MCF 10A (cell line): ENCODE results near the gene TFCP2L1. TPM values are rescaled to one million over a fixed set of nuclear protein-coding genes. Genes with fewer than 3 reads are reported as not detected.

Source experiments
- BruUV-seq: library from RNA; stranded (reverse); fragments of 400-500 nt; replicated peaks from 2 replicates; lab custom pipeline; 2021; lab: Mats Ljungman, UMichigan
- CTCF ChIA-PET: fragments of 300-600 bp; sonication (Branson Sonifier 250); formaldehyde crosslinking; extraction: SDS; loops from one replicate; lab custom pipeline; 2021; ENCODE audit warnings: antibody characterized with exemption, inconsistent platforms; lab: Yijun Ruan, JAX
- POLR2A ChIA-PET: fragments of 300-600, 350-650 bp; sonication (Branson Sonifier 250); formaldehyde crosslinking; extraction: SDS; loops from one replicate; lab custom pipeline; 2020; ENCODE audit warnings: antibody characterized with exemption, inconsistent platforms; lab: Yijun Ruan, JAX
- DNase-seq: peaks from one replicate; pipeline ENCODE4 v3.0.0-alpha.2; 2018; ENCODE audit not compliant: unreplicated experiment
- H3K27ac Mint-ChIP-seq: one replicate; pipeline ENCODE4 v1.8.0; 2022; ENCODE audit warnings: mild to moderate bottlenecking, low read depth, mixed read lengths; ENCODE audit not compliant: unreplicated experiment
- H3K27me3 Mint-ChIP-seq: one replicate; pipeline ENCODE4 v1.8.0; 2022; ENCODE audit warnings: mixed read lengths; ENCODE audit not compliant: insufficient read depth, unreplicated experiment
- H3K36me3 Mint-ChIP-seq: one replicate; pipeline ENCODE4 v1.8.0; 2022; ENCODE audit warnings: mild to moderate bottlenecking, moderate library complexity, mixed read lengths; ENCODE audit not compliant: insufficient read depth, unreplicated experiment
- H3K4me1 Mint-ChIP-seq: one replicate; pipeline ENCODE4 v1.8.0; 2022; ENCODE audit warnings: mixed read lengths; ENCODE audit not compliant: insufficient read depth, unreplicated experiment
- H3K4me3 Mint-ChIP-seq: one replicate; pipeline ENCODE4 v1.8.0; 2022; ENCODE audit warnings: mild to moderate bottlenecking, moderate library complexity, mixed read lengths; ENCODE audit not compliant: unreplicated experiment
- H3K9me3 Mint-ChIP-seq: one replicate; pipeline ENCODE4 v1.8.0; 2022; ENCODE audit warnings: mixed read lengths; ENCODE audit not compliant: unreplicated experiment
- CTCF ChIP-seq: fragments of 200-600 bp; IDR thresholded peaks from one replicate; pipeline ENCODE4 v1.8.0; 2022; ENCODE audit warnings: antibody characterized with exemption, mild to moderate bottlenecking; ENCODE audit not compliant: unreplicated experiment
- intact Hi-C: fragments of 100-400 bp; cut with micrococcal nuclease; formaldehyde crosslinking; loops from 2 replicates; pipeline ENCODE4 v1.14.1; 2022
- total RNA-seq: library from RNA; stranded (reverse); gene quantifications from 2 replicates; pipeline ENCODE4 v1.2.3, GENCODE V29; 2022

The TFCP2L1 gene
- total RNA-seq, 1 experiment from 2014 or later: 22.6 TPM

DNA sequence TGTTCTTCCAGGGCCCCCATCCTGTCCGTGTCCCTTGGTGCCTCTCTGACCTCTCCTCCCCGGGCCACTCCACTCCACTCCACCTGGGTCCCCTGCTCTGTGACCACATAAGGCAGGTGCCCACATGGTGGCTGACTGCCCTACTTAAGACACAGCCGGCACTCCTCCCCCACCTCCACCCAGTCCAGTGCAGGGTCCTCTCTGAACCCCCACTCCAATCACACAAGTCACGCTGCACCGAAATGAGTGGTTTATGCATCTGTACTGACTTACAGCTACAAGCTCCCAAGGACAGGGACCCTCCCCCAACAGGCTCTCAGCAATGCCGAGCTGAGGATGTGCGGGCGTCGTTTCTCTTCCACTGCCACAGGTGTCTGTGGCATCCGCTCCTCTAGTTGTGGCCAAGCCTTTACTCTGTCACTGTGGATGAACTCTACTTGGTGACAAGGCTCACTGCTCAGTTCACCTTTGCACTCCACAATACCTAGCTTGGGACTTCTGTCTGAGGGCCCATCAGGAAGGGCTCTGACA lies 48.3 kb downstream of the TFCP2L1 start:
- peak overlapping the region; percentile 84 for H3K27ac Mint-ChIP-seq
- no peaks in the 10 kb centered on the region for H3K4me1 Mint-ChIP-seq
- POLR2A ChIA-PET: interaction anchor here (0.7 kb wide), 1 partner anchor 8 kb away, joined by 7 read pairs; no protein-coding TSS in a partner anchor
- CTCF ChIA-PET: no interaction called here
- no peak for DNase-seq
- intact Hi-C loops: no loop called here
- H3K9me3 Mint-ChIP-seq: no peaks in the 10 kb centered on the region
- H3K36me3 Mint-ChIP-seq: peaks cover 91% of the 10 kb centered on the region
- TF ChIP-seq CTCF: no peak
- no peak overlapping the region for H3K4me3 Mint-ChIP-seq
- H3K27me3 Mint-ChIP-seq: no peaks in the 10 kb centered on the region
- BruUV-seq: no TSS peak

GRCh38 chr2:121236101-121236640 lies 48.8 kb downstream of the TFCP2L1 start:
- intact Hi-C loops: no loop called here
- peaks cover 91% of the 10 kb centered on the region for H3K36me3 Mint-ChIP-seq
- DNase-seq: no peak
- CTCF ChIA-PET: no interaction called here
- no peak for TF ChIP-seq CTCF
- H3K4me1 Mint-ChIP-seq: no peaks in the 10 kb centered on the region
- H3K27ac Mint-ChIP-seq: peak overlapping the region; percentile 84
- no TSS peak for BruUV-seq
- POLR2A ChIA-PET: no interaction called here
- H3K27me3 Mint-ChIP-seq: no peaks in the 10 kb centered on the region
- H3K4me3 Mint-ChIP-seq: no peak overlapping the region
- H3K9me3 Mint-ChIP-seq: no peaks in the 10 kb centered on the region

- H3K4me1 Mint-ChIP-seq: no peaks in the 10 kb centered on the region
- no peaks in the 10 kb centered on the region for H3K9me3 Mint-ChIP-seq
- POLR2A ChIA-PET: no interaction called here
- no peak overlapping the region for H3K27ac Mint-ChIP-seq
- H3K36me3 Mint-ChIP-seq: peaks cover 91% of the 10 kb centered on the region
- no peak overlapping the region for H3K4me3 Mint-ChIP-seq
- DNase-seq: no peak
- TF ChIP-seq CTCF: no peak
- intact Hi-C loops: no loop called here
- no peaks in the 10 kb centered on the region for H3K27me3 Mint-ChIP-seq
- BruUV-seq: no TSS peak
- CTCF ChIA-PET: no interaction called here
Measured at GRCh38 chr2:121235542-121235941, 49.5 kb downstream of the TFCP2L1 start.

GRCh38 chr2:121234791-121235190 lies 50.2 kb downstream of the TFCP2L1 start:
- CTCF ChIA-PET: interaction anchor here (0.6 to 1.0 kb wide), 2 partner anchors 13 to 70 kb away, joined by 3 to 5 read pairs; no protein-coding TSS in a partner anchor
- no peak for DNase-seq
- Mint-ChIP-seq H3K27ac (no peak overlapping the region), H3K27me3 (no peaks in the 10 kb centered on the region), H3K4me3 (no peak overlapping the region), H3K36me3 (peaks cover 87% of the 10 kb centered on the region), H3K4me1 (no peaks in the 10 kb centered on the region), H3K9me3 (no peaks in the 10 kb centered on the region)
- POLR2A ChIA-PET: interaction anchor here (2.1 kb wide), 1 partner anchor 8 kb away, joined by 6 read pairs; no protein-coding TSS in a partner anchor
- intact Hi-C loops: no loop called here
- no peak for TF ChIP-seq CTCF
- no TSS peak for BruUV-seq
